ENCODE data around the gene NSL1. TPM values are rescaled to one million over a fixed set of nuclear protein-coding genes. Genes with fewer than 3 reads are reported as not detected.

The NSL1 gene
- total and polyA plus RNA-seq, 8 donors: 5.4 to 16.2 (median 9.3) TPM

DNA sequence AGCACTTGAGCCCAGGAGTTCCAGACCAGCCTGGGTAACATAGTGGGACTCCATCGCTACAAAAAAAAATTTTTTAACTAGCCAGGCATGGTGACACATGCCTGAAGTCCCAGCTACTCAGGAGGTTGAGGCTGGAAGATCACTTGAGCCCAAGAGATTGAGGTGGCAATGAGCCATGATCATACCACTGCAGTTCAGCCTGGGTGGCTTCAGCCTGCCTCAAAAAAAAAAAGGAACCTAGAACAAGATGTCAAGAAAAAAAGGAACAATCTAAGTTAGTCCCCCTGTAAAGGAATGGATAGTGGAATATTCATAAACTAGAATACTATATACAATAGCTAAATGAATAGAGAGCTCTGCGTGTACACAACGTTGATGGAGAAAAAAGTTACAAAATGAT, 14.4 kb downstream of the NSL1 start:
- ATAC-seq: no peak

GRCh38 chr1:212775241-212775640, 16.3 kb downstream of the NSL1 start:
- no peaks in the 10 kb centered on the region for H3K4me1 ChIP-seq
- FAIRE-seq (no peak), DNase-seq (no peak), ATAC-seq (no peak)
- intact Hi-C loops (cut with DNase I): no loop called here
- H3K4me3 ChIP-seq: no peak overlapping the region
- H3K36me3 ChIP-seq: no peaks in the 10 kb centered on the region
- no peak overlapping the region for H3K27ac ChIP-seq
- H3K27me3 ChIP-seq: no peaks in the 10 kb centered on the region
- no peaks in the 10 kb centered on the region for H3K9me3 ChIP-seq
- no peak for TF ChIP-seq CTCF (IDR thresholded peaks at IDR 0.05)

More for the DNA sequence above, 14.4 kb downstream of the NSL1 start:
- H3K4me1 ChIP-seq: no peaks in the 10 kb centered on the region
- WGBS, 2 donors: 94% methylated on average over 3 of the region's 3 CpGs
- H3K36me3 ChIP-seq: no peaks in the 10 kb centered on the region
- no peak overlapping the region for H3K27ac ChIP-seq
- intact Hi-C loops (cut with DNase I): no loop called here
- no peak for TF ChIP-seq CTCF (IDR thresholded peaks at IDR 0.05)
- H3K27me3 ChIP-seq: no peaks in the 10 kb centered on the region
- H3K9me3 ChIP-seq: no peaks in the 10 kb centered on the region
- FAIRE-seq (no peak), DNase-seq (no peak)
- H3K4me3 ChIP-seq: no peak overlapping the region

- ATAC-seq: peak in 2 of 4 donors; percentile 16 to 42
Measured at GRCh38 chr1:212774584-212774983, 17.0 kb downstream of the NSL1 start.

GRCh38 chr1:212773011-212773410, 18.6 kb downstream of the NSL1 start:
- H3K9me3 ChIP-seq: no peaks in the 10 kb centered on the region
- FAIRE-seq: no peak
- H3K4me1 ChIP-seq: no peaks in the 10 kb centered on the region
- no peak overlapping the region for H3K27ac ChIP-seq
- no peaks in the 10 kb centered on the region for H3K27me3 ChIP-seq
- intact Hi-C loops (cut with DNase I): no loop called here
- H3K36me3 ChIP-seq: no peaks in the 10 kb centered on the region
- ATAC-seq: no peak
- DNase-seq: no peak
- WGBS, 2 donors: 94 to 97% methylated on average over 2 of the region's 2 CpGs
- TF ChIP-seq CTCF (IDR thresholded peaks at IDR 0.05): no peak
- H3K4me3 ChIP-seq: no peak overlapping the region

More at GRCh38 chr1:212774584-212774983, 17.0 kb downstream of the NSL1 start:
- Histone ChIP-seq H3K4me1 (no peaks in the 10 kb centered on the region), H3K4me3 (no peak overlapping the region), H3K36me3 (no peaks in the 10 kb centered on the region), H3K27me3 (no peaks in the 10 kb centered on the region), H3K27ac (no peak overlapping the region), H3K9me3 (no peaks in the 10 kb centered on the region)
- TF ChIP-seq CTCF (IDR thresholded peaks at IDR 0.05): no peak
- WGBS, 2 donors: 79 to 94% methylated on average over 2 of the region's 2 CpGs
- intact Hi-C loops (cut with DNase I): no loop called here
- no peak for FAIRE-seq
- DNase-seq: no peak

GRCh38 chr1:212771341-212771740, 20.2 kb downstream of the NSL1 start:
- Histone ChIP-seq H3K36me3 (no peaks in the 10 kb centered on the region), H3K4me1 (no peaks in the 10 kb centered on the region)
- intact Hi-C loops (cut with DNase I): no loop called here

More at GRCh38 chr1:212771341-212771740, 20.2 kb downstream of the NSL1 start:
- H3K27me3 ChIP-seq: no peaks in the 10 kb centered on the region
- no peak for TF ChIP-seq CTCF (IDR thresholded peaks at IDR 0.05)
- H3K27ac ChIP-seq: no peak overlapping the region
- no peak for FAIRE-seq
- ATAC-seq: no peak
- no peak overlapping the region for H3K4me3 ChIP-seq
- H3K9me3 ChIP-seq: no peaks in the 10 kb centered on the region
- DNase-seq: no peak
